Omental fat pad (tissue), 4 donors: Measurements from ENCODE around the gene CDAN1. TPM values are rescaled to one million over a fixed set of nuclear protein-coding genes. Genes with fewer than 3 reads are reported as not detected.
A peak's percentile ranks its signal among the peaks of the same experiment; 100 is the strongest.
"Not testable (repeated sequence)": the region's sequence is repeated elsewhere in the genome, so short reads cannot be mapped to it uniquely, and the experiment has no call there.

Experiments used
- ATAC-seq: fragments of 150-250 bp; one replicate; pipeline ENCODE4 v1.9.1; 2016; ENCODE audit warnings: mild to moderate bottlenecking, moderate library complexity; ENCODE audit not compliant: low FRiP score
- DNase-seq: peaks from one replicate; pipeline ENCODE4 v3.0.0-alpha.2; 2019; ENCODE audit warnings: low spot score
- CTCF ChIP-seq, 3 donors: fragments of 450-650 bp; IDR thresholded peaks; one replicate each; pipeline ENCODE4 v1.5.1; 2016 to 2017; ENCODE audit warnings: antibody characterized with exemption in 3 of 3, mild to moderate bottlenecking in 3 of 3, moderate library complexity in 2 of 3
- total RNA-seq, 4 donors: library from RNA; depleted of rRNA; stranded (reverse); fragments of >200 nt; gene quantifications; one replicate each; pipeline ENCODE4 v1.1.0, GENCODE V29; 2016

CDAN1 gene
- total RNA-seq = 10 to 100 TPM in 1 of 4 donors, 1 to 10 TPM in 3; 5.4 to 15.1 (median 7.5) TPM

- ATAC-seq = peak; percentile 98
- no peak for TF ChIP-seq CTCF (IDR thresholded peaks at IDR 0.05)
Observed at GRCh38 chr15:42736793-42737528, at the start of gene CDAN1. Gene CDAN1 (minus strand): TSS chr15:42737128. CDS start chr15:42737102, 26 bp downstream.

GRCh38 chr15:42785569-42785968 lies 48.6 kb upstream of the CDAN1 start:
- ATAC-seq (no peak), DNase-seq (no peak)
- TF ChIP-seq CTCF (IDR thresholded peaks at IDR 0.05) = no peak

More at GRCh38 chr15:42736793-42737528, at the start of gene CDAN1:
- DNase-seq = peak; percentile 55

- DNase-seq (no peak), ATAC-seq (no peak)
- no peak for TF ChIP-seq CTCF (IDR thresholded peaks at IDR 0.05)
Observed at GRCh38 chr15:42784705-42785104, 47.8 kb upstream of the CDAN1 start.

GRCh38 chr15:42782716-42783115 lies 45.8 kb upstream of the CDAN1 start:
- DNase-seq (no peak), ATAC-seq (no peak)
- TF ChIP-seq CTCF (IDR thresholded peaks at IDR 0.05) = no peak

- no peak for TF ChIP-seq CTCF (IDR thresholded peaks at IDR 0.05)
- DNase-seq (no peak), ATAC-seq (no peak)
Observed at GRCh38 chr15:42775416-42775815, 38.5 kb upstream of the CDAN1 start.

GRCh38 chr15:42772901-42773300 lies 36.0 kb upstream of the CDAN1 start:
- ATAC-seq = no peak
- DNase-seq = no peak
- no peak for TF ChIP-seq CTCF (IDR thresholded peaks at IDR 0.05)

- TF ChIP-seq CTCF (IDR thresholded peaks at IDR 0.05) = no peak
- DNase-seq (no peak), ATAC-seq (no peak)
Observed at GRCh38 chr15:42772144-42772543, 35.2 kb upstream of the CDAN1 start.

GRCh38 chr15:42766109-42766508 lies 29.2 kb upstream of the CDAN1 start:
- ATAC-seq, DNase-seq: not testable (repeated sequence)

GRCh38 chr15:42764154-42764731 lies 27.3 kb upstream of the CDAN1 start:
- not testable (repeated sequence) for ATAC-seq, DNase-seq

- ATAC-seq = not testable (repeated sequence)
Observed at GRCh38 chr15:42761813-42762212, 24.9 kb upstream of the CDAN1 start.

More at GRCh38 chr15:42761813-42762212, 24.9 kb upstream of the CDAN1 start:
- DNase-seq = not testable (repeated sequence)
